Activated CD4-positive, alpha-beta T cell treated with anti-CD3 and anti-CD28 coated beads for 36 hours (primary cell): ENCODE results near the gene IZUMO1. TPM values are rescaled to one million over a fixed set of nuclear protein-coding genes. Genes with fewer than 3 reads are reported as not detected.
"Not testable (repeated sequence)": the region's sequence is repeated elsewhere in the genome, so short reads cannot be mapped to it uniquely, and the experiment has no call there.

ENCODE experiments used
- ATAC-seq: fragments of 200-7000 bp; cut with Tn5 transposase; one replicate; pipeline ENCODE4 v1.10.0; 2021; ENCODE audit warnings: mild to moderate bottlenecking, moderate library complexity
- CTCF ChIA-PET: fragments of 350-600 bp; sonication (Branson Sonifier 250); formaldehyde crosslinking; loops from one replicate; lab custom pipeline; 2021; ENCODE audit warnings: antibody characterized with exemption; lab: Charles Lee
- POLR2A ChIA-PET: fragments of 350-600 bp; sonication (Branson Sonifier 250); formaldehyde crosslinking; loops from one replicate; lab custom pipeline; 2021; ENCODE audit warnings: antibody characterized with exemption, inconsistent platforms; lab: Charles Lee
- DNase-seq: peaks from one replicate; pipeline ENCODE4 v3.0.0-alpha.2; 2020
- H3K27ac Mint-ChIP-seq: one replicate; pipeline ENCODE4 v1.8.0; 2021; ENCODE audit warnings: mixed read lengths
- H3K27me3 Mint-ChIP-seq: one replicate; pipeline ENCODE4 v1.8.0; 2021; ENCODE audit warnings: mixed read lengths
- H3K36me3 Mint-ChIP-seq: one replicate; pipeline ENCODE4 v1.8.0; 2021; ENCODE audit warnings: low read depth, mixed read lengths
- H3K4me1 Mint-ChIP-seq: one replicate; pipeline ENCODE4 v1.8.0; 2021; ENCODE audit warnings: mixed read lengths
- H3K4me3 Mint-ChIP-seq: one replicate; pipeline ENCODE4 v1.8.0; 2021; ENCODE audit warnings: mild to moderate bottlenecking, moderate library complexity, mixed read lengths
- H3K9me3 Mint-ChIP-seq: one replicate; pipeline ENCODE4 v1.8.0; 2021; ENCODE audit warnings: low read depth, mixed read lengths
- intact Hi-C, 2 experiments: fragments of 100-400 bp; cut with DNase I in 1 of 2; cut with micrococcal nuclease in 1 of 2; formaldehyde crosslinking; loops; one replicate each; pipeline versions ENCODE4 v1.14.2 to v1.15.1; 2022 to 2024; cut with DNase I, micrococcal nuclease
- total RNA-seq, 2 experiments: library from RNA; stranded (reverse); gene quantifications; one replicate each; pipeline ENCODE4 v1.2.3, GENCODE V29; 2021

The IZUMO1 gene
- total RNA-seq, 2 experiments from 2014 or later: not detected

DNA sequence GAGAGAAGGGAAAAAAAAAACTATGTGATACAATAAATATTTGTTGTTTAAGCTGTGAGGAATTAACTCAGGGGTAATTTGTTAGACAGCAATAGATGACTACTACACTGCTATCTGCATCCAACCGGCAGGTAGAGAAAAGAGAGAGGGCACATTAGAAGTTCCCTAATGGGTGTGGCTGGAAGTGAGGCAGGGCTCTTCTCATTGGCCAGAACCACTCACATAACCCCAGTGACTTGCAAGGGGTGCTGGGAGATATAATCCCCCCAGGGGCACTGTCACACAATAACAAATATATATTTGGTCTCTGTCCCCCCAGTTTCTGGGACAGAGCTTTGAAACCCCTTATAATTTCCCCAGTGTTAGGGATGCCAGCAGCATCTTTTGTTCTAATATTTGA lies 32.9 kb upstream of the IZUMO1 start:
- ChIA-PET POLR2A (no interaction called here), CTCF (interaction anchor here (0.7 to 1.4 kb wide), 4 partner anchors 8 to 214 kb away, joined by 3 to 5 read pairs (median 3); partner anchors contain the start of gene RUVBL2)
- intact Hi-C loops: loop anchor here in 1 of 2 experiments (5.0 to 10.0 kb wide), 2 partner anchors 102 to 425 kb away; no protein-coding TSS in a partner anchor
- H3K4me1 Mint-ChIP-seq: peaks cover 2% of the 10 kb centered on the region
- H3K27me3 Mint-ChIP-seq: peaks cover 5% of the 10 kb centered on the region
- no peak overlapping the region for H3K27ac Mint-ChIP-seq
- H3K36me3 Mint-ChIP-seq: no peaks in the 10 kb centered on the region
- ATAC-seq (peak; percentile 33), DNase-seq (no peak)
- H3K4me3 Mint-ChIP-seq: no peak overlapping the region
- no peaks in the 10 kb centered on the region for H3K9me3 Mint-ChIP-seq

DNA sequence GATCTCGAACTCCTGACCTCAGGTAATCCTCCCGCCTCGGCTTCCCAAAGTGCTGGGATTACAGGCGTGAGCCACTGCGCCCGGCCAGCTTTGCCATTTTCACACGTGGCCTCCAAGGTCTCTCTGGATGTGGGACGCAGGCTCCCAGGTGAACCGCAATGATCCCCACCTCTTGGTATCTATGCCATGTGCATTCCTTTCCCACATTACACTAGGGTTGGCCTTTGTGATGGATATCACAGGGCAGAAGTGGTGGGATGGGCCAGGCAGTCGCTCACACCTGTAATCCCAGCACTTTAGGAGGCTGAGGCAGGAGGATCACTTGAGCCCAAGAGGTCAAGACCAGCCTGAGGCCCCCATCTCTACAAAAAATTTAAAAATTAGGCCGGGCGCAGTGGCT lies 31.0 kb upstream of the IZUMO1 start:
- DNase-seq (no peak), ATAC-seq (no peak)
- Mint-ChIP-seq H3K36me3 (no peaks in the 10 kb centered on the region), H3K9me3 (no peaks in the 10 kb centered on the region), H3K4me1 (peaks cover 2% of the 10 kb centered on the region), H3K27ac (no peak overlapping the region), H3K27me3 (peaks cover 3% of the 10 kb centered on the region), H3K4me3 (no peak overlapping the region)
- ChIA-PET CTCF (no interaction called here), POLR2A (no interaction called here)
- intact Hi-C loops: no loop called here

DNA sequence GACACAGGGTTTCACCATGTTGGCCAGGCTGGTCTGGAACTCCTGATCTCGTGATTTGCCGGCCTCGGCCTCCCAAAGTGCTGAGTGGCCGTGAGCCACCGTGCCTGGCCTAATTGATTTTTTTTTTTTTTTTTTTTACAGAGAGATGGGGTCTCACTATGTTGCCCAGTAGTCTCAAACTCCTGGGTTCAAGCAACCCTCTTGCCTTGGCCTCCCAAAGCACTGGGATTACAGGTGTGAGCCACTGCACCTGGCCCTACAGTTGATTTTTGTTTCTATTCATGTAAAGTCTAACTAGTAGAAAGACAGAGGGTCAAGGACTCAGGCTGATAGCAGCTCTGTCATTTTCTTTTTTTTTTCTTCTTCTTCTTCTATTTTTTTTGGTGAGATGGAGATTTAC lies 30.4 kb upstream of the IZUMO1 start:
- Mint-ChIP-seq H3K36me3 (no peaks in the 10 kb centered on the region), H3K4me1 (no peaks in the 10 kb centered on the region), H3K9me3 (no peaks in the 10 kb centered on the region), H3K4me3 (no peak overlapping the region), H3K27ac (no peak overlapping the region), H3K27me3 (peaks cover 1% of the 10 kb centered on the region)
- DNase-seq: no peak
- ATAC-seq: no peak
- ChIA-PET CTCF (no interaction called here), POLR2A (no interaction called here)
- intact Hi-C loops: no loop called here

DNA sequence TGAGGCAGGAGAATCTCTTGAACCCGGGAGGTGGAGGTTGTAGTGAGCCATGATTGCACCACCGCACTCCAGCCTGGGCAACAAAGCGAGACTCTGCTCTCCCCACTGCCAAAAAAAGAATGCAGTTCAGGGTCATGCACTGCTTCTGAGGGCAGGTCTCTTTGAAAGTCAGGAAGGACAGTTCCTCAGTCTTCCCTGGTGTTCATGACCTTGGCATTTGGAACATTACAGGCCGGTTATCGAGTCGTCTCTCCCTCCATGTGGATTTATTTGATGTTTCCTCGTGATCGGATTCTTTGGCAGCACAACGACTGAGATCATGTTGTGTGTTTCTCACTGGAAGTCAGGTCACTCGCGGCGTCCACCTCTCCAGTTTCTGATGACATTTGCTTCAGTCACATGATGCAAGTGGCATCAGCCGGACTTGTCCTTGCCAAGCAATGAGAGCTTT lies 25.8 kb upstream of the IZUMO1 start:
- Mint-ChIP-seq H3K27ac (no peak overlapping the region), H3K36me3 (no peaks in the 10 kb centered on the region), H3K4me1 (no peaks in the 10 kb centered on the region), H3K9me3 (no peaks in the 10 kb centered on the region), H3K27me3 (peaks cover 1% of the 10 kb centered on the region), H3K4me3 (no peak overlapping the region)
- ATAC-seq (no peak), DNase-seq (no peak)
- CTCF ChIA-PET: no interaction called here
- intact Hi-C loops: no loop called here
- POLR2A ChIA-PET: no interaction called here

DNA sequence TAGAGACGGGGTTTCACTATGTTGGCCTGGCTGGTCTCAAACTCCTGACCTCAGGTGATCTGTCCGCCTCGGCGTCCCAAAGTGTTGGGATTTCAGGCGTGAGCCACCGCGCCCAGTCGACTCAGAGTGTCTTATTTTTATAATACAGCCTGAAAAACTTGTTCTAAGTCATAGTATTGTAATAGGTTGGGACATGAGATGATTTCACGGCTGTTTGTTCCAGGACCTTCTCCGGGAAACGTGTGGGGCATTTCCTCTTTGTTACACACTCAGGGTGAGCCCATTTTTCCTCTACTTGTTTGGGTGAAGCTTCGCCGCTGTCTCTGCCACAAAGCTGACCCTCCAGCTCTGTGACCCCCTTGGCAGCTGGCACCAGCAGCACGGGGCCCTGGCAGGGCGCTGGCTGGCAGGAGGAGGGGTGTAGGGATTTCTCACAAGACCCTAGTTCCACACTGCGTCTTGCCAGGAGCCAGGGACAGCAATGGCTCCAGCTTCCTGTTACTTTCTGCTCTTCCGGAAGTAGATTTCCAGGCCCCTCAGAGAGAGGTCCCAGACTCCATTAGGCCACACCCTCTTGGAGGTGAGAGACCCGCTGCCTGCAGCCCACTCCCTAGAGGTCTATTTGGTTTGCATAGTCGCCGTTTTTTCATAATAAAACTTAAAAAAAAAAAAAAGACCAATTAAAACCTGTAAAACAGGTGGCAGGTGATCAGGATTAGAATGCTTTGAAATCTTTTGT lies 24.2 kb upstream of the IZUMO1 start:
- intact Hi-C loops: no loop called here
- ChIA-PET CTCF (interaction anchor here (0.6 kb wide), 1 partner anchor 72 kb away, joined by 3 read pairs; no protein-coding TSS in a partner anchor), POLR2A (no interaction called here)
- Mint-ChIP-seq H3K36me3 (no peaks in the 10 kb centered on the region), H3K4me3 (no peak overlapping the region), H3K27me3 (peaks cover 5% of the 10 kb centered on the region), H3K4me1 (no peaks in the 10 kb centered on the region), H3K27ac (no peak overlapping the region), H3K9me3 (no peaks in the 10 kb centered on the region)
- ATAC-seq (no peak), DNase-seq (no peak)

DNA sequence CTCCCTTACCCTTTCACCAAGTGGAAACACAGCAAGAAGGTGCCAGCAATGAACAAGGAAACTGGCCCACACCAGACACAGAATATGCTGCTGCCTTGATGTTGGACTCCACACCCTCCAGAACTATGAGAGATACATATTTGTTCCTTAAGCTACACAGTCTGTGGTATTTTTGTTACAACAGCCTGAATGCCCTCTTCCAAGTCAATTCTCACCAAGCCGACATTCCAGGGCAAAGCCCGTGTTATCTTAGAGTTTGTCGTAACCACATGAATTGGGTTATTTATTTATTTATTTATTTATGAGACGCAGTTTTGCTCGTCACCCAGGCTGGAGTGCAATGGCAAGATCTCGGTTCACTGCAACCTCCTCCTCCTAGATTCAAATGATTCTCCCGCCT lies 23.6 kb upstream of the IZUMO1 start:
- POLR2A ChIA-PET: no interaction called here

DNA sequence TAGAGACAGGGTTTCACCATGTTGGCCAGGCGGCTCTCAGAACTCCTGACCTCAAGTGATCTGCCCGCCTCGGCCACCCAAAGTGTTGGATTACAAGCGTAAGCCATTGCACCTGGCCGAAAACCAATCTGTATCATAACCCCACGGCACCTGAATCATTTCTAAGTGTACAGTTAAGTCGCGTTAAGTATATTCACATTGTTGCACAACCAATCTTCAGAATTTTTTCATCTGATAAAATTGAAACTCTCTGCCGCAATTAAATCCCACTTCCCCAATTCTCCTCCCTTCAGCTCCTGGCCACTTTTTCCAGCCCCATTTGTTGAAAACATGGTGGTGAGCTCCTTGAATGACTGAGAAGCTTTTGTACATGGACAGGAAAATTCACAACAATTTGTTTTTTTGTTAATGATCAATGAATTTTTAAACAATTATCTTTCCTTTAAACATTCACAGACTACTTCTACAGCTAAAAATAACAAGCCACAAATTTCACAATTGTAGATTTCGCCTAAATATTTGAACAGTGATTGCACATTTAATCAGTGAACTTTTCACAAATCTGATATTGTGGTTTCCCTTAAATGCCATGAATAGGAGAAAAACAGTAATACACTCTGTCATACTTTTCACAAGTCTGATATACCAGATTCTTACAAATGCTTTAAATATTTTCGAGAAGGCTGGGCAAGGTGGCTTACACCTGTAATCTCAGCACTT lies 22.4 kb upstream of the IZUMO1 start:
- no peaks in the 10 kb centered on the region for H3K36me3 Mint-ChIP-seq
- no peak for DNase-seq
- H3K4me1 Mint-ChIP-seq: no peaks in the 10 kb centered on the region
- no peak overlapping the region for H3K27ac Mint-ChIP-seq
- no peak for ATAC-seq
- peaks cover 9% of the 10 kb centered on the region for H3K27me3 Mint-ChIP-seq
- POLR2A ChIA-PET: no interaction called here
- no peaks in the 10 kb centered on the region for H3K9me3 Mint-ChIP-seq
- CTCF ChIA-PET: interaction anchor here (0.7 to 1.7 kb wide), 4 partner anchors 10 to 1133 kb away, joined by 3 read pairs; partner anchors contain the start of gene GYS1
- intact Hi-C loops: no loop called here
- no peak overlapping the region for H3K4me3 Mint-ChIP-seq

More for the DNA sequence above, 23.6 kb upstream of the IZUMO1 start:
- intact Hi-C loops: no loop called here
- no peaks in the 10 kb centered on the region for H3K36me3 Mint-ChIP-seq
- H3K27ac Mint-ChIP-seq: no peak overlapping the region
- H3K4me1 Mint-ChIP-seq: no peaks in the 10 kb centered on the region
- H3K9me3 Mint-ChIP-seq: no peaks in the 10 kb centered on the region
- CTCF ChIA-PET: interaction anchor here (0.6 to 1.7 kb wide), 2 partner anchors 9 to 72 kb away, joined by 3 read pairs; no protein-coding TSS in a partner anchor
- DNase-seq (no peak), ATAC-seq (no peak)
- H3K4me3 Mint-ChIP-seq: no peak overlapping the region
- H3K27me3 Mint-ChIP-seq: peaks cover 9% of the 10 kb centered on the region

DNA sequence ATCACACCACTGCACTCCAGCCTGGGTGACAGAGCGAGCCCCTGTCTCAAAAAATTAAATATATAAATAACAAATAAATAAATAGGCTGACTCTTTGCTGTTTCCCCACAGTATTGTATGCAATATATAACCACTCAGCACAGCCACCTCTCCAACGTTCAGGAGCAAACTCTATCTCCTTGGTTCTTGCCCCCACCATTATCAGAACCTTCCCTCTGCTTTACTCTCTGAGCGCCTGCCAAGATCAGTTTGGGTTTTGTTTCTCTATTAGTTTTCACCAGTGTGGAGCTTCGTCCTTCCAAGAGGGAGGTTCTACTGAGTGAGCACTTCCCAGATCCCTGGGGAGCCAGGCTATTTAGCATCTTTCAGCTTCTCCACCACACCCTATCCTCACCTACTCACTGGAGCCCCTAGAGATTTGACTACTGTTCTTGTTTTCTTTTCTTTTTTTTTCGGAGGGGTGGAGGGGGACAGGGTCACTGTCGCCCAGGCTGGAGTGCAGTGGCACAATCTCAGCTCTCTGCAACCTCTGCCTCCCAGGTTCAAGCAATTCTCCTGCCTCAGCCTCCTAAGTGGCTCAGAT lies 21.6 kb upstream of the IZUMO1 start:
- ATAC-seq, intact Hi-C loops, H3K4me1 Mint-ChIP-seq, H3K27me3 Mint-ChIP-seq, DNase-seq, POLR2A ChIA-PET, H3K9me3 Mint-ChIP-seq, H3K36me3 Mint-ChIP-seq, H3K4me3 Mint-ChIP-seq, H3K27ac Mint-ChIP-seq: not testable (repeated sequence)
- CTCF ChIA-PET: interaction anchor here (1.0 kb wide), 1 partner anchor 1132 kb away, joined by 3 read pairs; no protein-coding TSS in a partner anchor

DNA sequence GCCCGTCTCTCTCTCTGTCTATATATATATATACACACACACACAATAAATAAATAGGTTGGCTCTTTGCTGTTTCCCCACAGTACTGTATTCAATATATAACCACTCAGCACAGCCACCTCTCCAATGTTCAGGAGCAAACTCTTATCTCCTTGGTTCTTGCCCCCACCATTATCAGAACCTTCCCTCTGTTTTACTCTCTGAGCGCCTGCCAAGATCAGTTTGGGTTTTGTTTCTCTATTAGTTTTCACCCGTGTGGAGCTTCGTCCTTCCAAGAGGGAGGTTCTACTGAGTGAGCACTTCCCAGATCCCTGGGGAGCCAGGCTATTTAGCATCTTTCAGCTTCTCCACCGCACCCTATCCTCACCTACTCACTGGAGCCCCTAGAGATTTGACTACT lies 19.1 kb upstream of the IZUMO1 start:
- POLR2A ChIA-PET, H3K9me3 Mint-ChIP-seq, intact Hi-C loops, H3K27me3 Mint-ChIP-seq, H3K27ac Mint-ChIP-seq, H3K36me3 Mint-ChIP-seq, ATAC-seq, DNase-seq, H3K4me1 Mint-ChIP-seq, H3K4me3 Mint-ChIP-seq: not testable (repeated sequence)
- CTCF ChIA-PET: interaction anchor here (0.8 to 2.0 kb wide), 2 partner anchors 22 to 78 kb away, joined by 3 to 6 read pairs; no protein-coding TSS in a partner anchor

DNA sequence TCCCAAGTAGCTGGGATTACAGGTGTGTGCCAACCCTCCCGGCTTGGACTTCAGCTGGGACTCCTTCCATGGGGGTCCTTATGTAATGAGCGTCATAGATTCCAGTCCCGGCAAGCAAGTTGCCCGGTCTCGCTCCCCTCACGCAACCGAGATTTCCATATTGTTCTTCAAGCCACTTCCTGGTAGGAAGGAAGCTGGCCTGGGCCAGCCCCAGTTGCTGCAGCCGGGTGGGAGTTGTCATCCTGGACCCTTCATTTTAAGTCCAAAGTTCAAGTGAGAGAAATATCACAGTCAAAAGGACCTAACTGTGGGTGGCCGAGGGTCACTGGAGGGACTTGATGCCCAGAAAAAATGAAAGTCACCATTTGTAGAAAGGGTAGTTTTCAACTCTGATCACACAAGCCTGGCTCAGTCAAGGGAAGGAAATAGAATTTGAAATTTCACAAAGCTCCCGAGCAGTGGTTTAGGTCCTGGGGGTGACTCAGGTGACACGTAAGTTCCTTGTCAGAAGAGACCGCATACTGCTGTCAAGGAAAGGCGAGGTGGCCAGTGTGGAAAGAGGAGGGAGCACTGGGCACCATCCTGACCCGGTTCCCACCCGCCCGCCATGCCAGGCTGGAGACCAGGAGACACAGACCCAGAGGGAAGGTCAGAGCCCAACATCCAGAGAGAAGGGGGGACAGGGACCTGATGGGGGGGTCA lies 13.9 kb upstream of the IZUMO1 start:
- DNase-seq (peak; percentile 26), ATAC-seq (peak; percentile 51)
- POLR2A ChIA-PET: interaction anchor here (0.6 kb wide), 1 partner anchor 438 kb away, joined by 7 read pairs; no protein-coding TSS in a partner anchor
- CTCF ChIA-PET: interaction anchor here (1.1 kb wide), 1 partner anchor 446 kb away, joined by 3 read pairs; no protein-coding TSS in a partner anchor
- Mint-ChIP-seq H3K4me1 (peaks cover 5% of the 10 kb centered on the region), H3K9me3 (no peaks in the 10 kb centered on the region), H3K36me3 (no peaks in the 10 kb centered on the region), H3K4me3 (no peak overlapping the region), H3K27ac (no peak overlapping the region), H3K27me3 (peaks cover 6% of the 10 kb centered on the region)
- intact Hi-C loops: no loop called here

DNA sequence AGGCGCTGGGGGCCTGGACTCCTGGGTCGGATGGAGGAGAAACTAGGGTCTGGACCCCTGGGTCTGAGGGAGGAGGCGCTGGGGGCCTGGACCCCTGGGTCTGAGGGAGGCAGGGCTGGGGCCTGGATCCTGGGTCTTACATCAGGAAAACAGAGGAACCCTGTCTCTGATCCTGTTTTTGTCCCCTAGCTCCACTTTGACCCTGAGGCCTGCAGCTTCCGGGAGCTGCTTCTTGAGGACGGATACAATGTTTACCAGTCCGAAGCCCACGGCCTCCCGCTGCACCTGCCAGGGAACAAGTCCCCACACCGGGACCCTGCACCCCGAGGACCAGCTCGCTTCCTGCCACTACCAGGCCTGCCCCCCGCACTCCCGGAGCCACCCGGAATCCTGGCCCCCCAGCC lies 11.0 kb upstream of the IZUMO1 start:
- Mint-ChIP-seq H3K4me3 (no peak overlapping the region), H3K27me3 (peaks cover 14% of the 10 kb centered on the region), H3K27ac (no peak overlapping the region), H3K4me1 (peaks cover 13% of the 10 kb centered on the region), H3K36me3 (no peaks in the 10 kb centered on the region), H3K9me3 (no peaks in the 10 kb centered on the region)
- intact Hi-C loops: no loop called here
- CTCF ChIA-PET: interaction anchor here (1.3 kb wide), 1 partner anchor 38 kb away, joined by 5 read pairs; no protein-coding TSS in a partner anchor
- POLR2A ChIA-PET: no interaction called here
- DNase-seq: no peak
- no peak for ATAC-seq
